Liver (tissue), 3 donors: ENCODE results near the gene MYO18B.

Experiments
- JUND ChIP-seq, 2 donors: IDR thresholded peaks; 2 replicates each; pipeline ENCODE4 v1.6.1; 2016; ENCODE audit warnings: antibody characterized with exemption in 2 of 2
- RAD21 ChIP-seq, 2 donors: IDR thresholded peaks; 2 replicates each; pipeline ENCODE4 v1.6.1; 2016; ENCODE audit warnings: antibody characterized with exemption in 2 of 2, mild to moderate bottlenecking in 2 of 2
- RXRA ChIP-seq, 2 donors: IDR thresholded peaks; 2 replicates each; pipeline ENCODE4 v1.6.1; 2017 to 2018; ENCODE audit warnings: antibody characterized with exemption in 2 of 2, mild to moderate bottlenecking in 1 of 2
- TAF1 ChIP-seq: conservative IDR thresholded peaks from 2 replicates; pipeline ENCODE4 v1.6.1; 2016; ENCODE audit warnings: antibody characterized with exemption, mild to moderate bottlenecking
- TF ChIP-seq, protein P1 (sequence below): fragments of 150-350 bp; IDR thresholded peaks from 2 replicates; pipeline ENCODE4 v1.5.1; 2017; ENCODE audit warnings: improper control_type of control experiment, low read depth, low read length; ENCODE audit not compliant: missing input control
- donor health status: healthy.
- donor health status: healthy.

DNA sequence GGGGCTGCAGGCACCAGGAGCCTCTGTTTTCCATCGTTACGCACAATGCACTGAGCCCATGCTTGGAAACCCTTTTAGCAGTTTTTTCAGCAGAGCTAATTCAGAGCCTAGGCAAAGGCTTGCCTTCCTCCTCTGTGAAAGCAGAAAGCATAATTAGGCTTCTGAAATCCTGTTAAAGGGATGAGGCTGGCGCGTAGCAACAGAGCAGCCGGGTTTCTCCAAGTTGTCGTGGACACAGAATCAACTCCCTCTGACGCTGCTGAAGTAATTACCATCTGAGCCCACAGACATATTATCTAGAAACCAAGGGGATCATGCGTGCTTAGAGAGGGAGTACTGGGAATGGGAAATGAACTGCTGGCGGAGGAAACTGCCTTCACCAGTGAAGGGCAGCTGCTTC, 85.4 kb downstream of the MYO18B start:
- TF ChIP-seq, protein P1, sequence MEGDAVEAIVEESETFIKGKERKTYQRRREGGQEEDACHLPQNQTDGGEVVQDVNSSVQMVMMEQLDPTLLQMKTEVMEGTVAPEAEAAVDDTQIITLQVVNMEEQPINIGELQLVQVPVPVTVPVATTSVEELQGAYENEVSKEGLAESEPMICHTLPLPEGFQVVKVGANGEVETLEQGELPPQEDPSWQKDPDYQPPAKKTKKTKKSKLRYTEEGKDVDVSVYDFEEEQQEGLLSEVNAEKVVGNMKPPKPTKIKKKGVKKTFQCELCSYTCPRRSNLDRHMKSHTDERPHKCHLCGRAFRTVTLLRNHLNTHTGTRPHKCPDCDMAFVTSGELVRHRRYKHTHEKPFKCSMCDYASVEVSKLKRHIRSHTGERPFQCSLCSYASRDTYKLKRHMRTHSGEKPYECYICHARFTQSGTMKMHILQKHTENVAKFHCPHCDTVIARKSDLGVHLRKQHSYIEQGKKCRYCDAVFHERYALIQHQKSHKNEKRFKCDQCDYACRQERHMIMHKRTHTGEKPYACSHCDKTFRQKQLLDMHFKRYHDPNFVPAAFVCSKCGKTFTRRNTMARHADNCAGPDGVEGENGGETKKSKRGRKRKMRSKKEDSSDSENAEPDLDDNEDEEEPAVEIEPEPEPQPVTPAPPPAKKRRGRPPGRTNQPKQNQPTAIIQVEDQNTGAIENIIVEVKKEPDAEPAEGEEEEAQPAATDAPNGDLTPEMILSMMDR, result no peak
- no peak for TF ChIP-seq TAF1
- TF ChIP-seq RAD21 (IDR thresholded peaks at IDR 0.05), result no peak
- TF ChIP-seq RXRA (IDR thresholded peaks at IDR 0.05), result no peak
- no peak for TF ChIP-seq JUND (IDR thresholded peaks at IDR 0.05)
